CD4-positive, alpha-beta T cell (primary cell): ENCODE data around the gene IGDCC3. TPM values are rescaled to one million over a fixed set of nuclear protein-coding genes. Genes with fewer than 3 reads are reported as not detected.
A peak's percentile ranks its signal among the peaks of the same experiment; 100 is the strongest.

ENCODE experiments used
- ATAC-seq: fragments of 200-7000 bp; cut with Tn5 transposase; one replicate; pipeline ENCODE4 v1.10.0; 2022; ENCODE audit warnings: mild to moderate bottlenecking; ENCODE audit not compliant: poor library complexity
- CTCF ChIA-PET: fragments of 350-600 bp; sonication (Branson Sonifier 250); formaldehyde crosslinking; loops from one replicate; lab custom pipeline; 2021; ENCODE audit warnings: antibody characterized with exemption, inconsistent platforms; lab: Charles Lee
- POLR2A ChIA-PET: fragments of 350-600 bp; sonication (Branson Sonifier 250); formaldehyde crosslinking; loops from one replicate; lab custom pipeline; 2021; ENCODE audit warnings: antibody characterized with exemption, inconsistent platforms; lab: Charles Lee
- DNase-seq, 14 experiments: peaks; one replicate each; pipeline ENCODE4 v3.0.0-alpha.2; 2013 to 2020; ENCODE audit warnings: mixed read lengths in 2 of 14
- H3K27ac ChIP-seq, 2 donors: one replicate each; pipeline versions ENCODE4 v1.5.1 to v1.7.0; 2013; ENCODE audit warnings: low read length in 2 of 2, low read depth in 1 of 2, mild to moderate bottlenecking in 1 of 2
- H3K27me3 ChIP-seq, 2 experiments: 1 replicate in 1 of 2; 2 replicates in 1 of 2; pipeline versions ENCODE4 v1.6.1 to v1.7.0; 2013; ENCODE audit warnings: low read length in 2 of 2, control low read depth in 1 of 2, mild to moderate bottlenecking in 1 of 2, moderate library complexity in 1 of 2; ENCODE audit not compliant: insufficient read depth in 2 of 2, control insufficient read depth in 1 of 2
- H3K36me3 ChIP-seq: one replicate; pipeline ENCODE4 v1.6.1; 2013; ENCODE audit warnings: low read length, control low read depth; ENCODE audit not compliant: insufficient read depth
- H3K4me1 ChIP-seq: one replicate; pipeline ENCODE4 v1.6.1; 2013; ENCODE audit warnings: low read length, control low read depth; ENCODE audit not compliant: insufficient read depth
- H3K4me3 ChIP-seq: one replicate; pipeline ENCODE4 v1.5.1; 2013; ENCODE audit warnings: mild to moderate bottlenecking, low read length, moderate library complexity
- H3K9me3 ChIP-seq, 2 experiments: 1 replicate in 1 of 2; 2 replicates in 1 of 2; pipeline versions ENCODE4 v1.6.1 to v1.7.0; 2013; ENCODE audit warnings: low read length in 2 of 2, mild to moderate bottlenecking in 2 of 2, control low read depth in 1 of 2, moderate library complexity in 1 of 2; ENCODE audit not compliant: control insufficient read depth in 1 of 2, insufficient read depth in 1 of 2
- H3K27ac Mint-ChIP-seq: one replicate; pipeline ENCODE4 v1.8.0; 2020; ENCODE audit warnings: mixed read lengths
- H3K27me3 Mint-ChIP-seq: one replicate; pipeline ENCODE4 v1.8.0; 2021; ENCODE audit warnings: mixed read lengths
- H3K36me3 Mint-ChIP-seq: one replicate; pipeline ENCODE4 v1.8.0; 2021; ENCODE audit warnings: low read depth, mixed read lengths
- H3K4me1 Mint-ChIP-seq: one replicate; pipeline ENCODE4 v1.8.0; 2021; ENCODE audit warnings: low read depth, mixed read lengths
- H3K4me3 Mint-ChIP-seq: one replicate; pipeline ENCODE4 v1.8.0; 2020; ENCODE audit warnings: mild to moderate bottlenecking, mixed read lengths
- H3K9me3 Mint-ChIP-seq: one replicate; pipeline ENCODE4 v1.8.0; 2020; ENCODE audit warnings: mixed read lengths
- intact Hi-C, 2 experiments: fragments of 100-400 bp; cut with DNase I in 1 of 2; cut with micrococcal nuclease in 1 of 2; formaldehyde crosslinking; loops; one replicate each; pipeline versions ENCODE4 v1.15.1 to v1.9.0; 2023 to 2025; cut with DNase I, micrococcal nuclease
- total RNA-seq, 174 experiments: library from RNA in 2 of 174; stranded (reverse) in 2 of 174; gene quantifications; one replicate each; pipeline ENCODE4 v1.2.3 and lab custom pipeline; 2021 to 2026
- TF ChIP-seq, protein P1 (sequence below): fragments of 200-600 bp; IDR thresholded peaks from one replicate; pipeline ENCODE4 v1.8.0; 2022; ENCODE audit warnings: antibody characterized with exemption, mild to moderate bottlenecking

Gene IGDCC3
- total RNA-seq, 2 experiments from 2014 or later, result not detected

GRCh38 chr15:65285291-65286068 lies 92.3 kb downstream of the IGDCC3 start:
- H3K9me3 Mint-ChIP-seq, result no peaks in the 10 kb centered on the region

GRCh38 chr15:65278480-65278879 lies 99.3 kb downstream of the IGDCC3 start:
- peaks cover 73% of the 10 kb centered on the region for H3K4me1 Mint-ChIP-seq
- intact Hi-C loops, result no loop called here

More at GRCh38 chr15:65285291-65286068, 92.3 kb downstream of the IGDCC3 start:
- peaks cover 19% of the 10 kb centered on the region for H3K36me3 Mint-ChIP-seq
- Histone ChIP-seq H3K4me3 (peak overlapping the region; percentile 93), H3K27ac (no peak overlapping the region), H3K36me3 (peaks cover 6% of the 10 kb centered on the region), H3K4me1 (peaks cover 39% of the 10 kb centered on the region), H3K9me3 (no peaks in the 10 kb centered on the region), H3K27me3 (no peaks in the 10 kb centered on the region)
- no peaks in the 10 kb centered on the region for H3K27me3 Mint-ChIP-seq
- ATAC-seq, result no peak
- TF ChIP-seq, protein P1, sequence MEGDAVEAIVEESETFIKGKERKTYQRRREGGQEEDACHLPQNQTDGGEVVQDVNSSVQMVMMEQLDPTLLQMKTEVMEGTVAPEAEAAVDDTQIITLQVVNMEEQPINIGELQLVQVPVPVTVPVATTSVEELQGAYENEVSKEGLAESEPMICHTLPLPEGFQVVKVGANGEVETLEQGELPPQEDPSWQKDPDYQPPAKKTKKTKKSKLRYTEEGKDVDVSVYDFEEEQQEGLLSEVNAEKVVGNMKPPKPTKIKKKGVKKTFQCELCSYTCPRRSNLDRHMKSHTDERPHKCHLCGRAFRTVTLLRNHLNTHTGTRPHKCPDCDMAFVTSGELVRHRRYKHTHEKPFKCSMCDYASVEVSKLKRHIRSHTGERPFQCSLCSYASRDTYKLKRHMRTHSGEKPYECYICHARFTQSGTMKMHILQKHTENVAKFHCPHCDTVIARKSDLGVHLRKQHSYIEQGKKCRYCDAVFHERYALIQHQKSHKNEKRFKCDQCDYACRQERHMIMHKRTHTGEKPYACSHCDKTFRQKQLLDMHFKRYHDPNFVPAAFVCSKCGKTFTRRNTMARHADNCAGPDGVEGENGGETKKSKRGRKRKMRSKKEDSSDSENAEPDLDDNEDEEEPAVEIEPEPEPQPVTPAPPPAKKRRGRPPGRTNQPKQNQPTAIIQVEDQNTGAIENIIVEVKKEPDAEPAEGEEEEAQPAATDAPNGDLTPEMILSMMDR, result no peak
- intact Hi-C loops, result loop anchor here (1.0 to 5.0 kb wide), 5 partner anchors 11 to 583 kb away; partner anchors contain the start of genes CLPX (in 1 of the 2), PDCD7 (in 1 of the 2) and RNU5A-1 (in 1 of the 2)
- ChIA-PET POLR2A (interaction anchor here (0.6 to 4.4 kb wide), 9 partner anchors 8 to 1581 kb away, joined by 3 to 136 read pairs (median 12); partner anchors contain the start of genes CLPX, RNU5A-1, RNU5B-1 and TRIP4), CTCF (interaction anchor here (0.6 to 3.0 kb wide), 8 partner anchors 8 to 152 kb away, joined by 3 to 26 read pairs (median 4); partner anchors contain the start of genes PDCD7, RNU5A-1 and RNU5B-1)
- no peak for DNase-seq
- peak overlapping the region; percentile 94 for H3K27ac Mint-ChIP-seq
- peaks cover 52% of the 10 kb centered on the region for H3K4me1 Mint-ChIP-seq
- peak overlapping the region; percentile 93 for H3K4me3 Mint-ChIP-seq

More at GRCh38 chr15:65278480-65278879, 99.3 kb downstream of the IGDCC3 start:
- peaks cover 39% of the 10 kb centered on the region for H3K36me3 Mint-ChIP-seq
- TF ChIP-seq, protein P1, result no peak
- H3K27me3 ChIP-seq, result no peaks in the 10 kb centered on the region
- ChIA-PET CTCF (interaction anchor here (1.6 to 1.9 kb wide), 2 partner anchors 8 to 19 kb away, joined by 5 to 8 read pairs; partner anchors contain the start of gene PARP16), POLR2A (interaction anchor here (0.5 to 2.0 kb wide), 3 partner anchors 8 to 536 kb away, joined by 3 to 12 read pairs (median 4); partner anchors contain the start of genes PARP16 and RNU5B-1)
- peaks cover 25% of the 10 kb centered on the region for H3K4me1 ChIP-seq
- peak overlapping the region; percentile 62 for H3K27ac Mint-ChIP-seq
- peak overlapping the region in 1 of 2 donors; percentile 17 for H3K27ac ChIP-seq
- H3K36me3 ChIP-seq, result peaks cover 8% of the 10 kb centered on the region
- ATAC-seq, result no peak
- H3K4me3 ChIP-seq, result no peak overlapping the region
- H3K27me3 Mint-ChIP-seq, result no peaks in the 10 kb centered on the region
- no peaks in the 10 kb centered on the region for H3K9me3 Mint-ChIP-seq
- no peaks in the 10 kb centered on the region for H3K9me3 ChIP-seq
- no peak for DNase-seq
- peak overlapping the region; percentile 62 for H3K4me3 Mint-ChIP-seq

Other genes starting within 250 kb of the IGDCC3 start
- 10 to 100 TPM; 15.6 to 17.7 TPM for gene PDCD7, start 244.2 kb downstream of the IGDCC3 start, total RNA-seq
- gene CLPX, start 192.7 kb downstream of the IGDCC3 start, total RNA-seq, result 10 to 100 TPM; 29.1 to 36.3 TPM
- under 1 TPM; 0.31 to 0.33 TPM for gene CILP, start 166.5 kb downstream of the IGDCC3 start, total RNA-seq
- 10 to 100 TPM; 11.3 to 12.9 TPM for gene PARP16, start 91.1 kb downstream of the IGDCC3 start, total RNA-seq
- gene RNU5A-1, start 82.0 kb downstream of the IGDCC3 start, total RNA-seq, result not detected
- gene RNU5B-1, start 73.3 kb downstream of the IGDCC3 start, total RNA-seq, result 10 to 100 TPM; 23.7 to 34.8 TPM
- not detected for gene IGDCC4, start 44.9 kb upstream of the IGDCC3 start, total RNA-seq
- gene DPP8, start 139.7 kb upstream of the IGDCC3 start, total RNA-seq, result 10 to 100 TPM; 41.2 to 45.4 TPM
- gene HACD3, start 152.5 kb upstream of the IGDCC3 start, total RNA-seq, result 10 to 100 TPM; 13.9 to 14.1 TPM
- gene INTS14, start 233.1 kb upstream of the IGDCC3 start, total RNA-seq, result 10 to 100 TPM; 20.6 to 25.1 TPM
- 1 to 10 TPM; 2.2 to 2.3 TPM for gene SLC24A1, start 243.9 kb upstream of the IGDCC3 start, total RNA-seq